Peyer's patch (tissue), 4 donors: ENCODE measurements around the gene TMBIM6.

Experiments used
- POLR2A ChIP-seq, 2 donors: fragments of 450-650 bp; IDR thresholded peaks; one replicate each; pipeline ENCODE4 v1.5.1; 2017; ENCODE audit warnings: antibody characterized with exemption in 2 of 2, mild to moderate bottlenecking in 2 of 2, moderate library complexity in 2 of 2
- TF ChIP-seq, protein P1 (sequence below), 6 experiments: fragments of 450-650 bp in 4 of 6; fragments of 200-600 bp in 2 of 6; sonication (generic) in 1 of 6; IDR thresholded peaks; one replicate each; pipeline ENCODE4 v1.5.1; 2017 to 2019; ENCODE audit warnings: antibody characterized with exemption in 6 of 6, mild to moderate bottlenecking in 3 of 6, moderate library complexity in 1 of 6

DNA sequence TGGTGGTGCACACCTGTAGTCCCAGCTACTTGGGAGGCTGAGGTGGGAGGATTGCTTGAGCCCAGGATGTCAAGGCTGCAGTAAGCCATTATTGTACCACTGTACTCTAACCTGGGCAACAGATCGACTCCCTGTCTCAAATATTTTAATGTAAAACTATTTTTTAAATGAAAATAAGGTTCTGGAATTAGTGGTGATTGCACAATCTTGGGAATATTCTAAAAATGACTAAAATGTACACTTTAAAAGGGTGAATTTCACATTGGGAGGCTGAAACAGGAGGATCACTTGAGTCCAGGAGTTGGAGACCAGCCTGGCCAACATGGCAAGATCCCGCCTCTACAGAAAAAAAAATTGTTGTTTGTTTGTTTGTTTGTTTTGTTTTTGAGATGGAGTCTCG, 12.9 kb upstream of the TMBIM6 start:
- TF ChIP-seq, protein P1, sequence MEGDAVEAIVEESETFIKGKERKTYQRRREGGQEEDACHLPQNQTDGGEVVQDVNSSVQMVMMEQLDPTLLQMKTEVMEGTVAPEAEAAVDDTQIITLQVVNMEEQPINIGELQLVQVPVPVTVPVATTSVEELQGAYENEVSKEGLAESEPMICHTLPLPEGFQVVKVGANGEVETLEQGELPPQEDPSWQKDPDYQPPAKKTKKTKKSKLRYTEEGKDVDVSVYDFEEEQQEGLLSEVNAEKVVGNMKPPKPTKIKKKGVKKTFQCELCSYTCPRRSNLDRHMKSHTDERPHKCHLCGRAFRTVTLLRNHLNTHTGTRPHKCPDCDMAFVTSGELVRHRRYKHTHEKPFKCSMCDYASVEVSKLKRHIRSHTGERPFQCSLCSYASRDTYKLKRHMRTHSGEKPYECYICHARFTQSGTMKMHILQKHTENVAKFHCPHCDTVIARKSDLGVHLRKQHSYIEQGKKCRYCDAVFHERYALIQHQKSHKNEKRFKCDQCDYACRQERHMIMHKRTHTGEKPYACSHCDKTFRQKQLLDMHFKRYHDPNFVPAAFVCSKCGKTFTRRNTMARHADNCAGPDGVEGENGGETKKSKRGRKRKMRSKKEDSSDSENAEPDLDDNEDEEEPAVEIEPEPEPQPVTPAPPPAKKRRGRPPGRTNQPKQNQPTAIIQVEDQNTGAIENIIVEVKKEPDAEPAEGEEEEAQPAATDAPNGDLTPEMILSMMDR (IDR thresholded peaks at IDR 0.05), result no peak
- TF ChIP-seq POLR2A (IDR thresholded peaks at IDR 0.05), result no peak
